Breast epithelium (tissue), 4 donors: ENCODE results near the gene PDSS2. TPM values are rescaled to one million over a fixed set of nuclear protein-coding genes. Genes with fewer than 3 reads are reported as not detected.

Experiments
- DNase-seq, 2 donors: peaks; one replicate each; pipeline ENCODE4 v3.0.0-alpha.2; 2019; ENCODE audit warnings: low spot score in 2 of 2
- H3K27ac ChIP-seq, 2 donors: fragments of 200-600 bp; sonication (generic) in 1 of 2; one replicate each; pipeline ENCODE4 v1.5.1; 2016 to 2019; ENCODE audit warnings: mild to moderate bottlenecking in 1 of 2
- H3K27me3 ChIP-seq, 2 donors: fragments of 200-600 bp; sonication (generic) in 1 of 2; one replicate each; pipeline versions ENCODE4 v1.5.1 to v1.6.0; 2017 to 2019; ENCODE audit warnings: control low read depth in 1 of 2, mild to moderate bottlenecking in 1 of 2
- H3K36me3 ChIP-seq: fragments of 200-600 bp; one replicate; pipeline ENCODE4 v1.5.1; 2019
- H3K4me1 ChIP-seq, 2 donors: fragments of 200-600 bp; sonication (generic); one replicate each; pipeline ENCODE4 v1.5.1; 2016 to 2019; ENCODE audit warnings: control low read depth in 1 of 2
- H3K4me3 ChIP-seq, 3 donors: fragments of 200-600 bp; sonication (generic); 1 replicate in 2 of 3; 2 replicates in 1 of 3; pipeline ENCODE4 v1.5.1; 2016 to 2019; ENCODE audit warnings: mild to moderate bottlenecking in 3 of 3, moderate library complexity in 2 of 3
- H3K9me3 ChIP-seq, 2 donors: fragments of 200-600 bp; sonication (generic) in 1 of 2; one replicate each; pipeline ENCODE4 v1.5.1; 2016 to 2019; ENCODE audit warnings: control low read depth in 1 of 2
- CTCF ChIP-seq, 3 donors: fragments of 450-650 bp; IDR thresholded peaks; one replicate each; pipeline ENCODE4 v1.5.1; 2016 to 2017; ENCODE audit warnings: antibody characterized with exemption in 3 of 3, mild to moderate bottlenecking in 3 of 3, moderate library complexity in 3 of 3
- POLR2A ChIP-seq: fragments of 450-650 bp; IDR thresholded peaks from one replicate; pipeline ENCODE4 v1.6.1; 2016; ENCODE audit warnings: antibody characterized with exemption, mild to moderate bottlenecking, moderate library complexity
- POLR2AphosphoS5 ChIP-seq, 3 donors: sonication (generic); formaldehyde crosslinking; IDR thresholded peaks; one replicate each; pipeline ENCODE4 v1.6.1; 2017; ENCODE audit warnings: antibody characterized with exemption in 3 of 3
- intact Hi-C: fragments of 100-400 bp; cut with DNase I; formaldehyde crosslinking; loops from one replicate; pipeline ENCODE4 v1.15.1; 2023; ENCODE audit warnings: low total_unique reads
- total RNA-seq, 3 donors: library from RNA; depleted of rRNA; stranded (reverse); fragments of >200 nt; gene quantifications; one replicate each; pipeline ENCODE4 v1.1.0, GENCODE V29; 2016

PDSS2 gene
- total RNA-seq, 3 donors from 2014 or later, result 6.9 to 13.5 (median 11.1) TPM

DNA sequence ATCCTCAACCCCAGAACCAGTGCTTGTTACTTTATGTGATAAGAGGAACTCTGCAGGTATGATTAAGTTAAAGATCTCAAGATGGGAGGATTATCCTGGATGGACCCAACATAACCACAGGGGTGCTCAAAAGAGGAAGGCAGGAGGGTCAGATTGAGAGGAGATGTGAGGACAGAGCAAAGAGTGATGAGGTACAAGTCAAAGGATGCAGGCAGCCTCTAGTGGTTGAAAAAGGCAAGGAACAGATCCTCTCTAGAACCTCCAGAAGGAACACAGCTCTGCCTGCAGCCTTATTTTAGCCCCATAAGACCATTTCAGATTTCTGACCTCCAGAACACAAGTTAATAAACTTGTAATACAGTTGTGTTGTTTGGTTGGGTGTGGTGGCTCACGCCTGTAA lies 41.2 kb downstream of the PDSS2 start:
- H3K9me3 ChIP-seq, result no peaks in the 10 kb centered on the region
- intact Hi-C loops, result no loop called here
- no peak for DNase-seq
- no peaks in the 10 kb centered on the region for H3K4me1 ChIP-seq
- H3K27ac ChIP-seq, result no peak overlapping the region
- no peak overlapping the region for H3K4me3 ChIP-seq
- no peaks in the 10 kb centered on the region for H3K27me3 ChIP-seq
- TF ChIP-seq CTCF (IDR thresholded peaks at IDR 0.05), result no peak
- H3K36me3 ChIP-seq, result no peaks in the 10 kb centered on the region

DNA sequence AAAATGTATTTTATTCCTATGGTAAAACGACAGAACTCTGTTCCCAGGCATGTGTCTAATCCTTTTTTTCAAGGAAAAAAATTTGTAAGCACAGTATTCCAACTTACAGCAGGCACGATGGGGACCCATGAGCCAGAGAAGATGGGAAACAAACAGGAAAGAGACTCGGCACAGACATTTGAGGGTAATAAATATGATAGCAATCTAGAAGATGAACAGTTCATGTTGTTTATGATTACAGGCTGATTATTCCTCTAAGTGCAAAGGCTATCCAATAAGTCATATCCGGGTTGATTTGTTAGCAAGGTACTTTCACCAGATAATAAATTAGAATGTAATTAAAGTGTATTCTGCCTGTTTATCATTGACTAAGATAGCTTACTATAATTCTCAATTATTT lies 43.2 kb downstream of the PDSS2 start:
- Histone ChIP-seq H3K9me3 (no peaks in the 10 kb centered on the region), H3K27me3 (no peaks in the 10 kb centered on the region), H3K4me1 (no peaks in the 10 kb centered on the region), H3K27ac (no peak overlapping the region), H3K4me3 (no peak overlapping the region), H3K36me3 (no peaks in the 10 kb centered on the region)
- no peak for DNase-seq
- intact Hi-C loops, result no loop called here
- no peak for TF ChIP-seq CTCF (IDR thresholded peaks at IDR 0.05)
- no peak for TF ChIP-seq POLR2AphosphoS5 (IDR thresholded peaks at IDR 0.05)
- no peak for TF ChIP-seq POLR2A

GRCh38 chr6:107413966-107414645 lies 45.3 kb downstream of the PDSS2 start:
- DNase-seq, result no peak
- no peaks in the 10 kb centered on the region for H3K4me1 ChIP-seq
- H3K36me3 ChIP-seq, result no peaks in the 10 kb centered on the region
- TF ChIP-seq CTCF (IDR thresholded peaks at IDR 0.05), result no peak
- TF ChIP-seq POLR2A, result no peak
- no peak for TF ChIP-seq POLR2AphosphoS5 (IDR thresholded peaks at IDR 0.05)
- intact Hi-C loops, result no loop called here
- no peaks in the 10 kb centered on the region for H3K27me3 ChIP-seq
- H3K4me3 ChIP-seq, result no peak overlapping the region
- no peak overlapping the region for H3K27ac ChIP-seq
- H3K9me3 ChIP-seq, result no peaks in the 10 kb centered on the region

DNA sequence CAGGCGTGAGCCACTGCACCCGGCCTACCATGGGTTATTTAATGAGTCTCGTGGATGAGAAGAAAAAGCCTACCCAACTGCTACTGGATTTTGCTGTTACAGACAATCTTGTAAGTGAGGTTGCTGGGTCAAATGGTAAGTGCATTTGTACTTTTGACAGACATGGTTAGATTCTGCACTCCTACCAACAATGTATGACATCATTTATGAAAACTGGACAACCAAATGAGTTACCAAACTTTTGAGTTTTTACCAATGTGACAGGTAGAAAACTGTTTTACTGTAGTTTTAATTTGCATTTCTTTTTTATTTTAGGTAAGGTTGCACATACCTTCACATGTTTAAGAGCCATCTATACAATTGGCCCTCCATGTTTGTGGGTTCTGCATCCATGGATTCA lies 48.2 kb downstream of the PDSS2 start:
- Histone ChIP-seq H3K4me3 (no peak overlapping the region), H3K27me3 (no peaks in the 10 kb centered on the region), H3K36me3 (no peaks in the 10 kb centered on the region), H3K27ac (no peak overlapping the region), H3K4me1 (no peaks in the 10 kb centered on the region), H3K9me3 (no peaks in the 10 kb centered on the region)
- intact Hi-C loops, result no loop called here
- no peak for DNase-seq
- no peak for TF ChIP-seq POLR2AphosphoS5 (IDR thresholded peaks at IDR 0.05)
- TF ChIP-seq POLR2A, result no peak
- no peak for TF ChIP-seq CTCF (IDR thresholded peaks at IDR 0.05)

GRCh38 chr6:107409942-107410341 lies 49.4 kb downstream of the PDSS2 start:
- TF ChIP-seq POLR2AphosphoS5 (IDR thresholded peaks at IDR 0.05), result no peak
- TF ChIP-seq CTCF (IDR thresholded peaks at IDR 0.05), result no peak
- no peak for TF ChIP-seq POLR2A
- Histone ChIP-seq H3K4me3 (no peak overlapping the region), H3K4me1 (no peaks in the 10 kb centered on the region), H3K36me3 (no peaks in the 10 kb centered on the region), H3K27ac (no peak overlapping the region), H3K27me3 (no peaks in the 10 kb centered on the region), H3K9me3 (no peaks in the 10 kb centered on the region)
- intact Hi-C loops, result no loop called here
- no peak for DNase-seq
